AG20443 (cell line): Measurements from ENCODE around the gene CACYBP.

ENCODE experiments used
- DNase-seq: peaks from one replicate; pipeline ENCODE4 v3.0.0; 2012; ENCODE audit warnings: low spot score, mixed read lengths

Gene CACYBP

DNA sequence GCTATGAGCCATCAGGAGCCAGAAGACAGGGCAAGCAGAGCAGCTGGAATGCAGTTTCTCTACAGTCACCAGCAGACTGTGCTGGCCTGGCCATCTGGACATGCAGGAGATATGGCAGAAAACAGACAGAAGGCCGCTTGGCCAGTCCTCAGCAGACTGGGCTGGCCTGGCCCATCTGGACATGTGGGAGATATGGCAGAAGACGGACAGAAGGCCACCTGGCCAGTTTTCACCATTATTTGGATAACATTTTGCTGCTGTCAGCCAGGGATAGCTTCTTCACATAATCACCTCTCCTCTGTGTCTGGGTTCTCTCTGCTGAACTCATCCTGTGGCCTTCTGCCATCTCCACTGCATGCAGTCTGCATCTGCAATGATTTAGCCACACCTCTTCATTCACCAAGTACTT, 25.0 kb upstream of the CACYBP start:
- no peak for DNase-seq

DNA sequence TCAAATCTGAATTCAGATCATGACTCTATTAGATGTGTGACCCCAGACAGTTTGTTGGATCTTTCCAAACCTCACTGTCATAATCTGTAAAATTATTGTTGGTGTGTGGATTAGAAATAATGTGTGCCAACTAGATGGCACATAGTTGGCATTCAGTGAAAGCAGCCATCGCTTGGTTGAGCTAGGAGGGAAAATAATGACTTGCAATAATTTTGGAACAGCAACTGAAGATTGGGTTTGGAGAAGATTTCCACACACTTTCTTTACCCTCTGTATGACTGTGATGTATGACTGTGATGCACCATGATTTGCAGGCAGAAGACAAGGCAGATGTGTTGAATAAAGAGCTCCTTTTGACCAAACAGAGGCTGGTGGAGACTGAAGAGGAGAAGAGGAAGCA, 24.0 kb upstream of the CACYBP start:
- no peak for DNase-seq

DNA sequence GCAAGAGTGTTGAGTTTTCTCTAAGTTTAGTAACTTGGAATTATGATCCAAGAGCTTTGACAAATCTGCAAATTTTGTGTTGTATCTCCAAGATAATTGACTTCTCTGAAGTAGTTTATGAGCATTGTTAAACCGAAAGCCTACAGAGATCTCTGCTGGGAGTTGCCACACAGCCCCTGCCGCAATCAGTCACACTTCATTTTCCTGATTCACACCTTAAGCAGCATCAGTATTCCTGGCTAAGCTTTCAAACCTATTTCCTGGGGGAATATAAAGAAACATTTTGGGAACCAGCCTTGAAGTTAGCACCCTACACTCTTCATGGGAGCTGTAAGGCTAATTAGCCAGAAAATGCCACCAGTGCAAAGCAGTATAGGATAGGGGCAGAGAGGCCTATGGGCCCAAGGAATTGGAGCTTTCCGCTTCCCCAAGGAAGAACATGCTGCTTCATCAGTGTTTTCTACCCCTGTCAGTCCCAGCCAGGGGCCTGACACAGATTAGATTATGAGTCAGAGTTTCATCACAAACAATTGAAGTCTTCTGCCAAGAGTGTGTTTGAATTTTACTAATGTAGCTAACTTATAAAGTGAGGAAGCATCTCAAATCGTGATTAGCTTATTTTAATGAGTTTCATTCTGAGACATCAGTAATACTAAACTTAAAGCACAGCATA, 23.2 kb upstream of the CACYBP start:
- DNase-seq: peak; percentile 77

DNA sequence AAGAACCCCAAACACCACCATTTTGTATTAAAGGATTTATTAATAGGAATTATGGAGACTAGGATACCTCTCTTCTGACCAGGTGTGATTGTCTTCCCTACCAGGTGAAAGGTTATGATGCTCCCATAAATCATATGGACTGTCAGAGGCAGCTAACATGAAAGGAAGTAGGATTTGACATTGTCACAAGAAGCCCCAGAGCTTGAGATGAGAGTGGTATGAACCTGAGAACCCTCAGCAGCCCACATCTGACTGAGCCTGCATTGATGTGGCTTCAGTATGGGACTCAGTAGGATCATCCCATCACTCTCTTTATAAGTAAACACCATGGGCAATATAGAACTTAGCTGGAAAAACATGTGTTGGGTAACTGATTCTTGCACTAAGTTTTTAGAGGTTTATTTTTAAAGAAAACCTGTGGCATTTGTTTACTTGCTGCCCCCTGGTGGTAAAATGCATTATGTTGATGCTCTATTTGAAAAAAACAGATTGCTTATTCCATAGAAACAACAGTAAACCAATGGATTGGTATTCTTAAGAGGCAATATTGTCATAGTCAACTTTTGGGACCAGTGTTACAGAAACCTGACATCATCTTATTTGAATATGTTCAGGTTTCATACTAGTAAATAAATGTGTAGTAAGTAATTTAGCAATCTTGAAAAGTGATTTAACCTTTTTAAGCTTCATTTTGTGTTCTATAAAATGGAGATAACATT, 16.6 kb upstream of the CACYBP start:
- DNase-seq: no peak

DNA sequence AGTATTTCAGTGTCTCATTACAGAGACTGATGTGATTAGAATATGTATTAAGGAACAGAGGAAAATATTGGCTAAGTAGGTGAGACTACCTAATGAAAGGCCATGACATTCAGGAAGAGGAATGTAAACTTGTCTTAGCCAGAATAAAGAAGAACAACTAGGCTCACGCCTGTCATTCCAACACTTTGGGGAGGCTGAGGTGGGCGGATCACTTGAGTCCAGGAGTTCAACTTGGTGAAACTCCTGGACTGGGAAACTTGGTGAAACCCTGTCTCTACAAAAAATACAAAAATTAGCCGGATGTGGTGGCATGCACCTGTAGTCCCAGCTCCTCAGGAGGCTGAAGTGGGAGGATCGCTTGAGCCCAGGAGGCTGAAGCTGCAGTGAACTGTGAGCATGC, 14.8 kb upstream of the CACYBP start:
- DNase-seq: no peak

DNA sequence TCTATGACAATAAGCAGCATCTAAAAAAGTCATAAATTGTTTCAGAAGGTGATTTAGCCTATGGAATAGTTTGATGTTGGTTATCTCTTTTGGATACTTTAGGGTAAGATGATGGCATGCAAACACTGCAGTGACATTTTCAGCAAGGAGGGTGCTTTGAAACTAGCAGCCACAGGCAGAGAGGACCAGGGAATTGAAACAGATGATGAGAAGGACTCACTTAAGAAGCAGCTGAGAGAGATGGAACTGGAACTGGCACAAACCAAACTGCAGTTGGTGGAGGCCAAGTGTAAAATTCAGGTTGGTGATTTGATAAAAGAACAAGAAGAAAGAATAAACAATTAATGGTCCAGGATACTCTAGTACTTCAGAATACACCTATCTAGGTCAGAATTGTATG, 11.2 kb upstream of the CACYBP start:
- no peak for DNase-seq

DNA sequence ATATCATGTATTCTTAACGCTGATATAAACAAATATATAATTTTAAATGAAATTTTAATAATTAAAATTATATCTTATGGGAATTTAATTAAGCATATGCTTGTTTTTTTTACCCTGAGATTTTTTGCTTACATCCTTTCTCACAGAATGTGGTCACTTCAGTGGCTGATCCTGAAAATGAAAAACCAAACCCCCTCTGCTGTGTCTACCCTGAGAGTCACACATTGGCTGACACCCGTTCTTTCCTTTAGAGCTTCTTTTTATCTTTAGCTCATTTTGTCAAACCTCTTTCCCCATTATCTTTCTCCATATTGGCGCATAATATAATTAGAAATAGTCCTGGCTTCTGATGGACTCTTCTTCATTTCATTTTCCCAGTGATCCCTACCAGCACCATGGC, 10.8 kb upstream of the CACYBP start:
- no peak for DNase-seq

DNA sequence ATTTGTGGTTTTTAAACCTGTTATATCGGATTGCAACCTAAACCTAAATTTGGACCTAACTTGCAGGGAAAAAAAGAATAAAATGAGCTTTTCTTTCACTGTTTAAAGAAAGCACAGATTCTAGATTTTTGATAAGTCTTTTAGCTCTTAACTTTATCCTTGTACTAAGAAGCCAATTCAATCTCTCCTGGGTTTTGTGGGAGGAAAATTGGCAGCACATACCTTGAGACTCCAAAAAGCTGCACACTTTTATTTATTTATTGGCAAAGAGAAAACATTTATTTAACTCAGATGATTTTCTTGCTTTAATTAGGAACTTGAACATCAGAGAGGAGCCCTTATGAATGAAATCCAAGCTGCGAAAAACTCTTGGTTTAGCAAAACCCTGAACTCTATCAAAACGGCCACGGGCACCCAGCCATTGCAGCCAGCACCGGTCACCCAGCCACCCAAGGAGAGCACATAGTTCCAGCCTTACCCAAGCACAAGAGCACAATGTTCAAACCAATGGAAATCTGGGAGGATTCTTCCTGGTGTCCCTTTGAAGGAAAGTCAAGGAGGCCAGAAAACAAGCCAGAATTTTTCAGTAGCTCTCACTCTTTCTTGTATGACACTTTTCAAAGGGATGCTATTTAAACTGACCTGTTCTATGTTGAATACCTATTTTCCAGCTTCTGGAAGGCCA, 10.1 kb upstream of the CACYBP start:
- DNase-seq: peak; percentile 35

DNA sequence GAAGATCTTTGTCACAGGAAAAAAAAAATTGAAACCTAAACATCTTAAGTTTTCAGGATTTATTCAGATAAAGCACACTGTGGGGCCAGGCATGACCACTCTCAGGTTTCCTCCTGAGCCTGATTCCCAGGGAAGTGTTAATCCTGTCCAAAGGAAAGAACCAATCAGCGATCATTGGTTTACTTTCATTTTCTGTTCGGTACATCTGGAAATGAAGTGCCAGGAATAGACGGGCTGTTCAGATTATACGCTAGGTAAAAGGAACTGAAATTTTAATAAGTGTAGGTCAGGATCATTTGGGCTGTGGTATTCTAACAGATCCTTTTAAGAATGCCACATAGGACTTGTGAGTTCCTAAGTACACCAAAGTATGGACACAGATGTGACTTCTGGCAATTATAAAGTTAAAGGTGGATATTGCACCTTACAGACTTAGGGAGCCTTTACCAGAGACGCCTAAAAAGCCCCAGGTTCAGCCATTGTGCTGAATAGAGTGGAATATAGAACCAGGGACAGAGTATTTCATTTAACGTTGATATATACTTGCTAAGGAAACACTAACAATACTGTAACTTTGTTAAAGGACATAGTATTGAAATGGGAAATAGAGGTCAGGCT, 9.3 kb upstream of the CACYBP start:
- DNase-seq: peak; percentile 67

DNA sequence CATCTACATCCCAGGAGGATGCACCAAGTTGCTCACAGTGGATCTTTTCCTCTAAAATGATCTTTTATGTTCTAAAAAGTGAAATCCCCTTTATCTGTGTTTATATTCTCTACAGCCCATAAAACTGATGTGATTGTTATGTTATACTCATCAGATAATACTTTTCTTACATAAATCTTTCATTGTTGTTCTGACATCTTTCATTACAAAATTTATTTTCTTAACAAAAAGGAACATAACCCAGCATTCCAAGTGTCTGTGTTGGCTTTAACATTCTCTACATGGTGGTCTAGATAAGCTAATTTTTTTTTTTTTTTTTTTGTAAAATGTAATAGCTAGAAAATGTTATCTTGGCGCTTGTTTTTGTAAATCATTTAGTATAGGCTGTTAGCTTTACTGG, 8.3 kb upstream of the CACYBP start:
- no peak for DNase-seq

DNA sequence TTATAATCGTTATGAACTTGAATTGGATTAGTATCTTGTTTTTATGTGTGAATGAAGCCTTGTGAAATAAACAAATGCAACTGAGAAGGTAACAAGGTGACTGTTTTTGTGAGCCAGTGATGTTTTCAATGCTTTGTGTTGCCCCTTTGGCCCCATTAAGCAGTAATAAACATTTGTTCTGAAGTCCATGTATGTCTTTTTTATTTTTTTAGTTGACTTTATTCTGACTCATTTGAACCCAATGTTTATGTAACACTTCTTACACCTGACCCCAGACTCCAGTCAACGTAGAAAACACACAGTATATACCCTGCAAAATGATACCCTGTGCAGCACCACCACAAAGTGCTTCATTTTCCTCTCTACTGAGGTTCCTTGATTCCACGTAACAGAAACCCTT, 4.6 kb upstream of the CACYBP start:
- DNase-seq: no peak

DNA sequence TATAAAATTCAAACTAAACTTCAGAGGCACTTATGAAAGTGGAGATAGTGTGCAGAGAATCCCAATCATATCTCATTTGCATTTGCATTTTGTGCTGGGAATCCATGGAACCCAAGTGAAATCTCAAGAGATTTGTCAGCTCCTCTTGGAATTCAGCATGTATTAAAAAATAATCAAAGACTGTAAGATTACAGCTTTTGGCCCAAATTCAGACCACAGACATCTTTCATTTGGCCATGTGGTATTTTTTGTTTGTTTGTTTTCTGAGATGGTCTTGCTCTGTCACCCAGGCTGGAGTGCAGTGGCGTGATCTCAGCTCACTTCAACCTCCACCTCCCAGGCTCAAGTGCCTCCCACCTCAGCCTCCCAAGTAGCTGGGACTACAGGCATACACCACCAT, 3.8 kb upstream of the CACYBP start:
- DNase-seq: no peak

DNA sequence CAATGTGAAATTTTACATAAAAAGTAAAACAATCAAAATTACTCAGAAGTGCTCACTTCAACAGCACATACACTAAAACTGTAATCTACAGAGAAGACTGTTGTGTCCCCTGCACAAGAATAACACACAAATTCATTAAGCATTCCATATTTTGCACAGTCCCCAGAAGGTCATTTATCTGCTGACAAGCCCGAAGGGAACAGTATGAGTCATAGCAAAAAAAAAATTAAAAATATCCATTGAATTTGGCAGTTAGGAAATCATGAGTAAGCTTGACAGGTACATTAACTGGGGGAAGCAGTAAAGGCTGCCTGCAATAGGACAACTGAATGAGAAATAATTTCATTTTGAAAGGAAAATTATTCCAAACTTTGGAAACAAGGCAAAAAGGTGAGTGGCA, 3.3 kb upstream of the CACYBP start:
- no peak for DNase-seq

DNA sequence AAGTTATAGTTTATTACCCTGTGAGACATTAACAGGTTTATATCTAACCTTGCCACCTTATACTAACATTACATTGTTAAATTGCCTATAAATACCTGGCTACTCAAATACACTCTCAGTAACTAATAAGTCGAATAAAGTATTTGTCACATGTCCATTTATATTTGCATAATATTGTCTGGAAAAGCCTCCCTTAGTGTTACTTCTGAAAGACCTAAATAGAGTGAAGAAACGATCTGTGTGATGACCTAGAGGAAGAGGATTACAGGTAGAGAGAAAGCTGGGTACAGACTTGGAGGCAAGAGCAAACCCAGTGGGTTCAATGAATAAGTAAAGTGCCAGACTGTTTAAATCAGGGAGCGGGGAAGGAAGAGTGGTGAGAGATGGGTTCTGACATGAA, 2.7 kb upstream of the CACYBP start:
- no peak for DNase-seq

DNA sequence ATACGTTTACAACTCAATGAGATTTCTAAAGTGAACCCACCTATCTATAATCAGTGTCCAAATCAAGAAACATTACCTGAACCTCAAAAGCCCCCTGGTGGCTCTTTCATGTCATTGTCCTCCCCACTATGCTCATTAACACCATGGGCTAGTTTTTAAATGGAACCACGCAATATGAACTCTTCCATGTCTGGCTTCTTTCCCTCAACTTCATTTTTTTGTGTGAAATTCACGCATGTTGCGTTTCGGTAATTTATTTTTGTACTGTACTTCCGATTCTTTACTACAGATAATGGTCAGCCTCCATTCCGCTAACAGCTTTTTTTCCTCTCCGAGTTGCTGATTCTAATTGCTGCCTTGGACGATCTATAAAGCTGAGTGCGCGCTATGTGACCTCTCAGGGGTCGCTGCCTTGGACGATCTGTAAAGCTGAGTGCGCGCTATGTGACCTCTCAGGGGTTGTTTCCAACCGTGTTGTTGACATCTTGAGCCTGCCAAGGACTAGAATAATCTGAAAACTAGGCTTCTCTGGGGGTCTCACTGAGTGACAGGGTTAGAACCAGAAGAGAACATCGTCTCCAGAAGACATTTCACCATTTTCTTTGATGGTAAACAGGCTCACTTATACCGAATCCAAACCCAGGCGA, 1.1 kb upstream of the CACYBP start:
- DNase-seq: peak; percentile 26

DNA sequence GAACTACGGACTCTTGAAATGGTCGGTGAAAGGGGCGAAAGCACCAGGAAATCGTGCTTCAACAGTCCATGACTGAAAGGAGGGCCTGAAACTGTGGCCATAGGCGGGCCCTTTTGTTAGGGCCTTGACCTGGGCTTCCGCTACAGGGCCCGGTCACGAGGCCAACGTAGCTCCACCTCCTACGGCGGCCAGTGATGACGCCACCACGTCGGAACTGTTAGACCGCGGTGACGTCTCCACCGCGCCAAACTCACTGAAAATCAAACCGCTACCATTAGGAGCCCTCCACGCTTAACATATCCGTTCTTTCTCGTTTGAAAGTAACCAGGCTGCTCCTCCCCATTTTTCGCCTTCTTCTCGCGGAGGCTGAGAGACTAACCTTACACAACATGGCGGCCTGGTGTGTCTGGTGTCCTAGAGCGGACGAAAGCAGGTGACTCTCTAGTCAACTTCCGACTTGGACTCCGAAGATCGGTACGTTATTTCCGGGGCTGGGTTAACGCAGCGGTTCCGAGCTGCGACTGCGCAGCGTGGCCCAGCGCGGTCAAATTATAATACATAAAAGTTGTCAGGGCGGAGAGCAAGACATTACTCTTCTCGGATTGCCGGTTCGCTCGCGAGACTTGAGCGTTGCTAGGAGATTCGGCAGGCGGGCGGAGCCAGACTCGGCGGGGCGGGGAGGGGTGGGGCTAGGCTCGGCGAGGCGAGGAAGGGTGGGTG, 371 bp upstream of the CACYBP start:
- peak; percentile 96 for DNase-seq

DNA sequence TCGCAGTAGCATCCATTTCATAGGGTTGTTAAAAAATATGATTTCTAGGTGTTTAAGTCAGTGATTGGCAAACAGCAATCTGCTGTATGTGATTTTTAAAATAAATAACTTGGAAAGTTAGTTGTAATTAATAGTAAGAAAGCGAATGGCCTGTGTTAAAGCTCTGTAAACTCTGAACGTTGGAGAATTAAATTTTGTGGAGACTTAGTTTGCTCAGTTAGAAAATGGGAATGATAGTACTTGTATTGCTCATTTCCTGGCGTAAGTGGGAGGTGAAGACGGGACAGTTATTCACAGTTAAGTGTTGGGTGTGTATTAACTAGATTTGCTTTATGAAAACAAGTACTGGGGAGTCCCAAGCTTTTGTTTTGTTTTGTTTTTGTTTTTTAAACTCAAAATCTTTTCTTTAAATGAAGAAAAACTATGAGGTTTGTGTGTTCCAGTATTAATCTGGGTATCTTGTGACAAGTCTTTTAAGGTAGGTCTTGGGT, 995 bp downstream of the CACYBP start:
- DNase-seq: no peak

DNA sequence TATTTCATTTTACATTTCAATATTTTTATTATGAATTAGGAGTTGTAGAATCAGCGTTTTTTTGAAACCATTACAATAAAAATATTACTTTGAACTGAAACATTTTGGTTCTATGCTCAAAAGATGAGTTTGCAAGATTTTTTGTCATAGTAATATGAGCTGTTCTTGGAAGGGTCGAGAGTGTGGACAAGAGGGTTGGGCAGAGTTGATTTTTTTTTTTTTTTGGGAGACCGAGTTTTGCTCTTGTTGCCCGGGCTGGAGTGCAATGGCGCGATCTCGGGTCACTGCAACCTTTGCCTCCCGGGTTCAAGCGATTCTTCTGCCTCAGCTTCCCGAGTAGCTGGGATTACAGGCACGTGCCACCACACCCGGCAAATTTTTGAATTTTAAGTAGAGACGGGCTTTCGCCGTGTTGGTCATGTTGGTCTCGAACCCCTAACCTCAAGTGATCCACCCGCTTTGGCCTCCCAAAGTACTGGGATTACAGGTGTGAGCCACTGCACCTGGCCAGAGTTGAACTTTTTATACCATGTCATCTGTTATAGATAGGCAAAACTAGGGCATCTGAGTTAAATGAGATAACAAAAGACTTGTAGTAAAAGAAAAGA, 3.3 kb downstream of the CACYBP start:
- peak; percentile 20 for DNase-seq

DNA sequence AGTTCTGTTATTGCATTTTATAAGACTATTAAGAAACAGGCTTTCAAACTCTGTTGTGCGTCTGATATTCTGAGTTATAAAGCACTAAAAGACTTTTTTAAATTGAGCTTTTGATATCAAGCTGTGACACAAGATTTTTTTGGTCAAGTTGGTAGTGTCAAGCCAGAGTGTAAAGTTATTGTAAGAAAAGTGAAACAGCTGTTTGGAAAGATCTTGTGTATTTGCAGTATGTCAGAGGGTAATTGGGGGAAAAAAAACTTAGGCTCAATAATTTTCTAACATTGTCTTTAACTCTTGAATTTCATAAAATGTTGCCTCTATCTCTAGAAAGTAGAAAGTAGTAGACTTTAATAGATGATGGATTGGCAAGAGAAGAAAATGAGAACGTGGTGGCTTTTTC, 3.8 kb downstream of the CACYBP start:
- no peak for DNase-seq

DNA sequence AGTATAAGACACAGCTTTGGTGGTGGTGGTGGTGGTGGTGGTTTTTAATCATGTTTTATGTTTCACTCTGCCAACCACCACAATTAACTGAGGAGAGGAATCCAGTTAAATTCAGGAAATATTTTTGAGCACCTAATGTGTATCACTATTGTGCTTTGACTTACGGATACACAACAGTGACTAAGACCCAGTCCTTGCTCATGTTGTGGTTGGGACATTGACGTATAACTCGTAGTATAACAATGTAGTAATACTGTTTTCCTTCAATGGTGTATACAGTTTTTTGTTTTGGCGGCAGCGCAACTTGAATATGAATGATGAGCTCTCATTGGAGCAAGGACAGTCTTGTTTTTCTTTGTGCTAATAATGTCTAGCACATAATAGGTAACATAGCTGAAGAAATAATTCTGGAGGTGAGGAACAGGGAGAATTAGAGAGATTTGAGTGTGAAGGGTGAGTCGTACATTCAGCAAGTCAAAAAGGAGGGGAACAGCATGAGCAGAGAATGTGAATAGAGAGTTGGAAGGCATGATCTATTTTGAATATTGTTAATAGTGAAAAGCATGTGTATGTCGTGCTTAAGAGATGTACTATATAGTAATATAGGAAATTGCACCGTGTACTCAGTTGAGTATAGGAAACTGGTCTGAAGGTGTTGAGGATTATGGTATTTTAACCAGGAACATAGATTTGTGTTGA, 5.5 kb downstream of the CACYBP start:
- no peak for DNase-seq

DNA sequence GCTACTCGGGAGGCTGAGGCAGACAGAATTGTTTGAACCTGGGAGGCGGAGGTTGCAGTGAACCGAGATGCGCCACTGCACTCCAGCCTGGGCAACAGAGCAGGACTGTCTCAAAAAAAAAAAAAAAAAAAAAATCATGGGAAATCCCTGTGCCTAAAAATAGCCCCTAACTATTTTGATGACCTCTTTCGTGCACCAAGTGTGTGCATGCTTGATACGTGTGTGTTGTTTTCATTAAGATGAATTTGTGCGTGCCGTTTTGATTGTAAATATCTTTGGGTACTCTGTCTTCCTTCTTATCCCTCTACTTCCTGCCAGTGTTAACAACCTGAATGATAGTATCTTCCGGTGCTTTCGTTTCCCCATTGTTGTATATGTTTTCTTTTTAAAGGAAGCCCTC, 9.8 kb downstream of the CACYBP start:
- DNase-seq: no peak
